NCI-H146 (cell line): ENCODE measurements around the gene ACAD10.
"Not testable (repeated sequence)": the region's sequence is repeated elsewhere in the genome, so short reads cannot be mapped to it uniquely, and the experiment has no call there.

ENCODE experiments used
- DNase-seq: peaks from one replicate; lab custom pipeline; 2025; lab: John Stamatoyannopoulos, UW

The ACAD10 gene

GRCh38 chr12:111687255-111687654 is 1.4 kb downstream of the ACAD10 start:
- DNase-seq: peak; percentile 10

GRCh38 chr12:111687952-111688351 is 2.1 kb downstream of the ACAD10 start:
- no peak for DNase-seq

GRCh38 chr12:111691262-111691661 is 5.4 kb downstream of the ACAD10 start:
- no peak for DNase-seq

GRCh38 chr12:111692575-111693210 is 6.8 kb downstream of the ACAD10 start:
- DNase-seq: no peak

- no peak for DNase-seq
Measured at GRCh38 chr12:111693818-111694217, 8.0 kb downstream of the ACAD10 start.

- DNase-seq: no peak
Measured at GRCh38 chr12:111699962-111700361, 14.1 kb downstream of the ACAD10 start.

- no peak for DNase-seq
Measured at GRCh38 chr12:111705672-111706071, 19.8 kb downstream of the ACAD10 start.

- no peak for DNase-seq
Measured at GRCh38 chr12:111706145-111706544, 20.3 kb downstream of the ACAD10 start.

- DNase-seq: peak; percentile 90
Measured at GRCh38 chr12:111715279-111715678, 29.4 kb downstream of the ACAD10 start.

- not testable (repeated sequence) for DNase-seq
Measured at GRCh38 chr12:111719316-111719715, 33.5 kb downstream of the ACAD10 start.

GRCh38 chr12:111720457-111720856 is 34.6 kb downstream of the ACAD10 start:
- no peak for DNase-seq

GRCh38 chr12:111723646-111724360 is 38.0 kb downstream of the ACAD10 start:
- DNase-seq: not testable (repeated sequence)

GRCh38 chr12:111728795-111729194 is 42.9 kb downstream of the ACAD10 start:
- no peak for DNase-seq

GRCh38 chr12:111730420-111730819 is 44.6 kb downstream of the ACAD10 start:
- peak; percentile 33 for DNase-seq

- no peak for DNase-seq
Measured at GRCh38 chr12:111732786-111733185, 46.9 kb downstream of the ACAD10 start.

GRCh38 chr12:111733340-111733915 is 47.6 kb downstream of the ACAD10 start:
- no peak for DNase-seq

GRCh38 chr12:111739524-111739923 is 53.7 kb downstream of the ACAD10 start:
- DNase-seq: not testable (repeated sequence)

- DNase-seq: peak; percentile 83
Measured at GRCh38 chr12:111741235-111741812, 55.5 kb downstream of the ACAD10 start.

GRCh38 chr12:111745211-111745610 is 59.4 kb downstream of the ACAD10 start:
- DNase-seq: no peak

- no peak for DNase-seq
Measured at GRCh38 chr12:111747333-111747732, 61.5 kb downstream of the ACAD10 start.

- DNase-seq: no peak
Measured at GRCh38 chr12:111748151-111748672, 62.4 kb downstream of the ACAD10 start.

GRCh38 chr12:111748867-111749266 is 63.0 kb downstream of the ACAD10 start:
- DNase-seq: no peak

- no peak for DNase-seq
Measured at GRCh38 chr12:111749391-111749790, 63.5 kb downstream of the ACAD10 start.
